ENCODE data around the gene GPR4. TPM values are rescaled to one million over a fixed set of nuclear protein-coding genes. Genes with fewer than 3 reads are reported as not detected.
A peak's percentile ranks its signal among the peaks of the same experiment; 100 is the strongest.

The GPR4 gene
- total RNA-seq, 1 donor from 2014 or later, result not detected

GRCh38 chr19:45643927-45644771, 42.1 kb upstream of the GPR4 start:
- H3K36me3 ChIP-seq (ENCODE audit: control insufficient read depth, insufficient read depth, low read length), result no peaks in the 10 kb centered on the region
- no peak for FAIRE-seq
- no peak for DNase-seq (ENCODE audit: low read depth)
- TF ChIP-seq CTCF (IDR thresholded peaks at IDR 0.05; ENCODE audit: insufficient read depth, low read length, severe bottlenecking), result no peak
- H3K4me3 ChIP-seq (ENCODE audit: low read depth, low read length), result no peak overlapping the region
- no peaks in the 10 kb centered on the region for H3K27me3 ChIP-seq (ENCODE audit: control insufficient read depth, insufficient read depth, low read length)

GRCh38 chr19:45643024-45643926, 41.3 kb upstream of the GPR4 start:
- no peak for FAIRE-seq
- peak overlapping the region; percentile 14 for H3K4me3 ChIP-seq (ENCODE audit: low read depth, low read length)
- H3K27me3 ChIP-seq (ENCODE audit: control insufficient read depth, insufficient read depth, low read length), result no peaks in the 10 kb centered on the region
- peak; percentile 59 for DNase-seq (ENCODE audit: low read depth)
- peak; percentile 97 for TF ChIP-seq CTCF (IDR thresholded peaks at IDR 0.05; ENCODE audit: insufficient read depth, low read length, severe bottlenecking)
- no peaks in the 10 kb centered on the region for H3K36me3 ChIP-seq (ENCODE audit: control insufficient read depth, insufficient read depth, low read length)

- no peak for TF ChIP-seq CTCF (IDR thresholded peaks at IDR 0.05; ENCODE audit: insufficient read depth, low read length, severe bottlenecking)
- DNase-seq (ENCODE audit: low read depth) (peak; percentile 96), FAIRE-seq (no peak)
- H3K4me3 ChIP-seq (ENCODE audit: low read depth, low read length), result peak overlapping the region; percentile 26
- peaks cover 1% of the 10 kb centered on the region for H3K36me3 ChIP-seq (ENCODE audit: control insufficient read depth, insufficient read depth, low read length)
- no peaks in the 10 kb centered on the region for H3K27me3 ChIP-seq (ENCODE audit: control insufficient read depth, insufficient read depth, low read length)
Measured at GRCh38 chr19:45641274-45642105, 39.5 kb upstream of the GPR4 start.

- H3K36me3 ChIP-seq (ENCODE audit: control insufficient read depth, insufficient read depth, low read length), result peaks cover 1% of the 10 kb centered on the region
- FAIRE-seq (no peak), DNase-seq (ENCODE audit: low read depth) (peak; percentile 67)
- no peak overlapping the region for H3K4me3 ChIP-seq (ENCODE audit: low read depth, low read length)
- no peak for TF ChIP-seq CTCF (IDR thresholded peaks at IDR 0.05; ENCODE audit: insufficient read depth, low read length, severe bottlenecking)
- no peaks in the 10 kb centered on the region for H3K27me3 ChIP-seq (ENCODE audit: control insufficient read depth, insufficient read depth, low read length)
Measured at GRCh38 chr19:45640849-45641273, 38.8 kb upstream of the GPR4 start.

GRCh38 chr19:45638930-45639729, 37.1 kb upstream of the GPR4 start, which contains the start of gene EML2:
Gene EML2, minus strand, starts transcription at chr19:45639397. Its CDS starts 21 bp downstream, at chr19:45639376.
- FAIRE-seq (no peak), DNase-seq (ENCODE audit: low read depth) (peak; percentile 15)
- TF ChIP-seq CTCF (IDR thresholded peaks at IDR 0.05; ENCODE audit: insufficient read depth, low read length, severe bottlenecking), result peak; percentile 48
- Histone ChIP-seq H3K4me3 (ENCODE audit: low read depth, low read length) (peak within 1 kb of the TSS; percentile 83), H3K27me3 (ENCODE audit: control insufficient read depth, insufficient read depth, low read length) (no peaks in the 10 kb centered on the region), H3K36me3 (ENCODE audit: control insufficient read depth, insufficient read depth, low read length) (peaks cover 1% of the 10 kb centered on the region)

Measured in bronchial epithelial cell (primary cell).